Daoy (cell line): ENCODE results near the gene ATP6AP2. TPM values are rescaled to one million over a fixed set of nuclear protein-coding genes. Genes with fewer than 3 reads are reported as not detected.
"Not testable (repeated sequence)": the region's sequence is repeated elsewhere in the genome, so short reads cannot be mapped to it uniquely, and the experiment has no call there.

Experiments used
- DNase-seq: peaks from one replicate; pipeline ENCODE4 v3.0.0-alpha.2; 2015; ENCODE audit warnings: low read depth
- total RNA-seq: library from RNA; depleted of rRNA; stranded (reverse); fragments of >200 nt; shearing (Covaris generic); gene quantifications from 2 replicates; pipeline ENCODE4 v1.2.3, GENCODE V29; 2014

Gene ATP6AP2
- total RNA-seq, 1 experiment from 2014 or later, result 54.8 TPM

DNA sequence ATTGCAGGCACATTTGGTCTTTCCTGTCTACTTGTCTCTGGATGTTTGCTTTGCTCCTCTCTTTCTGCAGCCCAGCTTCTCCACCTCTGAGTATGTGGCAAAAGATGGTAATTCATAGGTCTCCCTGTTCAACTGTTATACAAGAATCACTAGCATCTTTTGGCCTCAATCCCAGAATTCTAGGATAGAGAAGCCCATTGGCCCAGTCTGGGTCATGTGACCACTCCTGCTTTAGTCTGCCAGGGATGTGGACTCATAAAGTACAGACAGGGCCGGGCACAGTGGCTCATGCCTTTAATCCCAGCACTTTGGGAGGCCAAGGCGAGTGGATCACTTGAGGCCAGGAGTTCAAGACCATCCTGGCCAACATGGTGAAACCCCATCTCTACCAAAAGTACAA is 5.4 kb upstream of the ATP6AP2 start:
- DNase-seq, result peak; percentile 11

DNA sequence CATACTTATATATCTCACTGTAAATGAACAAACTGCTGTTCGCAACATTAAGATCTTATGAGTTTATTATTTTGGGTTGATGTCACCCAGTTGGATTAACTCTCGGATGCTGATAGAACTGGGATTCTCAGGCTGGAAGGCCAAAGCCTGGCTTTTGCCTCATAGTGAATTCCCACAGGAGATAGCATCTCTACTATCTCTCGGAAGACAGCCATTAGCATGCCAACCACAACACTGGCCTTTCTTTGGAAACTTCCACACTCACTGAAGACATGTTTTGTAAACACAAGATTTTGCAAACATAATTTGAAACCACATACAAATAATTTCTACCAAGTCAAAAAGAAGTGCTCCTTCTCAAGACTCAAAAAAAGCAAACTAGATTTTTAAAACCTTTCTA is 4.5 kb upstream of the ATP6AP2 start:
- DNase-seq, result no peak

DNA sequence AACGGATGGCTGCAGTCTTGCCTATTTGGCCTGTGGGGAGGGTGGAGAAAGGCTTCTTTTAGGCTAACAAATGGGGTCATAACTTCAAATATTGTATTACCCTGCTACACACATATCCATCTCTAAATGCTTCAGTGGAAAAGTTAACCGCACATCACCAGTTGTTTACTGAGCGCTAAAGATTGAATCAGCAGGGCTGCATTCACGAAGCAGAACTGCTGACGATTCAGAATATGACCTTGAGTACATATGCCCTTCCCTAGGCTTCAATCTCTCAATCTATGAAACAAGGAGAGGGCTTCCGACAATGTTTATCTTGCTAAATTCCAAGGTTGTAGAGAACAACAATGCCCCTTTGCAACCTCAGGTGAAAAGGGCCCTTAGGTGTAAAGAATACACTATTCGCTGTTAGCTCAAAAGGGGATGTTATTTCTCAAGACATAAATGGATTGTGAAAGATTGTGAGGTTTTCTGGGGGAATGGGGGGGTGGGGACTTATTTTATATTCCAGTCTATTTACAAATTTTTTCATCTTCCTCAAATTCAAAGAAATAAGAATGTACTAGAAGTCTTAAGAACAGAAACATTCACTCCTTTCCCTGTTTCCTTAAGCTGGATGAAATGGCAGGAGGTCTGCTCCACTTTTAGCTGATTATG is 2.6 kb upstream of the ATP6AP2 start:
- DNase-seq, result no peak

DNA sequence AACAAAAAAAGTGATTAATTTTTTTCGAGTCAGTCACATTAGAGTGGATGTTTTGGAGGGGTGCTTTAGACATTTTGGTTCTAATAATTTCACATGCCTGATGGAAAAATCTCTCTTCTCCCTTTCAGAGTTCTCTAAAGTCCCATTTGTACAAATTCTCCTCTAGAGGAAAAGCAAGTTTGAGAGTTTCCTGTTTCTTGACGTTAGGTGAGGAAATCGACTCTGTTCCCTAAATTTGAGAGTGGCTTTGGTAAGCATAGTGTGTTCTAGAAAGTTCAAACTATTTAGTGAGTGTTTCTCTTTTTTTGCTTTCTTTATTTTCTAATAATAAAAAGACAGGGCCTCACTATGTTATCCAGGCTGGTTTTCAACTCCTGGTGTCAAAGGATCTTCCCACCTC is 1.6 kb upstream of the ATP6AP2 start:
- DNase-seq, result no peak

DNA sequence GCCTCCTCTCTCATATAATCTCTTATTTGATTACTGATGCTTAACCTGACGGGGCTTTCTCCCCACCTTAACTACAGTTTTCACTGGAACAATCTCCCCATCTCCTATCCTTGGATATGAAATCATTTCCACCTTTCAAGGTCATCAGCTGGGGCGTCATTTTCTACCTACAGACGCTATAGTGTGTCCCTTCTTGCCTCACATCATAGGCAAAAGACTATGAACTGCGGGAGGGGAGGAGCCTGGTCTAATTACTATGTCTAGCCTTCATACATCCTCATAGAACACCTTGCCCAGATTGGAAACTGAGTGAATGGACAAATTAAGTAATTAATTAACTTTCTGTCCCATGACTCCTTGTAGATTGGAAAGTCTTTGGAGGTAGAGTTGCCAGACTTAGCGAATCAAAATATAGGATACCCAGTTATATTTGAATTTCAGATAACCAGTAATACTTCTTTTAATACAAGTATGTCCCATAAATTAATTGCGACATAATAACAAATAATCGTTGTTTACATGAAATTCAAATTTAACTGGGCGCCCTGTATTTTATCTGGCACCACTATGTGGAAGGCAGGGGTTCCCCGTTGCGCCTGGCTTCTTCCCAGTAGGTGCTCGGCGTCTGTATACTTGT is 752 bp upstream of the ATP6AP2 start:
- no peak for DNase-seq

DNA sequence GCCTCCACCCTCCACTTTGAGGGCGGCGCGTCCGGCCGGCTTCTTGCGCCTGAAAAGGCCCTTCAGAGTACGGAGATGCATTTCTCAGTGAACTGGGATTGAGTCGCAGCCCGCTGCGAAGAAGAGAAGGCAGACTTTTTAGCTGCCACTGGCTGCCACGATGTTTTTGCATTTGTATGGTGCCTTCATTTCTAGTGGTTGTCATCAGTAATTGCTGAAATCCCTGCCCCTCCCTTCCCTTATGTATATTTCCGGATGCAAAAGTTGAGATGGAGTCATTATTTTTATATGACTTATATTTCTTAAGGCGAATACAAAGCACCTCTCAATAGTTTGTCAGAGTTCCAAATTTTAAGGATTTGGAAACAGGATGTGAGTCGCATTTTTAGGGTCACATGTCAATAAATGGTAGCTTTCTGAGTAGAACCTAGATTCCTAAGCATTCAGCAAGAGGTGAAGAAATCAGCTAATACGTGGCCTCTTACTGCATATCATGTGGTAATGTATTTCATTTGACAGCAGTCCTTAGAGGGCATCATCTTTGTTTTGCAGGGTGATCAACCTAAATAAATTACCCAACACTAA is 658 bp downstream of the ATP6AP2 start:
- DNase-seq, result peak; percentile 4

DNA sequence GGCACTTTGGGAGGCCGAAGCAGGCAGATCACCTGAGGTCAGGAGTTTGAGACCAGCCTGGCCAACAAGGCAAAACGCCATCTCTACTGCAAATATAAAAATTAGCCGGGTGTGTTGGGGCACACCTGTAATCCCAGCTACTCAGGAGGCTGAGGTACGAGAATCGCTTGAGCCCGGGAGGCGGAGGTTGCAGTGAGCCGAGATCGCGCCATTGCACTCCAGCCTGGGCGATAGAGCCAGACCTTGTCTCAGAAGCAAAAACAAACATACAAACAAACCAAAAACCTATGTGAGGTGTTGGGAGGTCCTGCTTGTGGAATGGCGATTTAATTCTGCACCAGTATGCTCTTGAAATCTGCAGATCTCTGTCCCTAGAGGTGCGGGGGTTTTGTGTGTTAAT is 1.4 kb downstream of the ATP6AP2 start:
- DNase-seq, result not testable (repeated sequence)

DNA sequence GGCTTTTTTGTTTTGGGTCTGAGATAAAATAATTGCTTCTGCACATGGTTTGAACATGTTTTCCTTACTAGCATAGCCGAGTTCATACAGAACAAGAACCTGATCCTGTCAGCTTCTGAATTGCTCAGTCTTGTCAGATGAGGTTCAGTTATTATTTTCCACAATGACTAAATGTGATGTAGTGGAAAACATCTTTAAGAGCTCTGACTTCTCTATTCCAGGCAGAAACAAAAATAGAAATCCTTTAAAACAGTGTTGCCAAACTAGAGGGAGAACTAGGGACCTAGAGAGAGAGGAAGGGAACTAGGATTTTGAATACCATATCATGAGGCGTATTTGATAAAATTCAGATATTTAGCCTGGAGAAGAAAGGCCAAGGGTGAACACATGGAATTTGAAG is 2.0 kb downstream of the ATP6AP2 start:
- no peak for DNase-seq

DNA sequence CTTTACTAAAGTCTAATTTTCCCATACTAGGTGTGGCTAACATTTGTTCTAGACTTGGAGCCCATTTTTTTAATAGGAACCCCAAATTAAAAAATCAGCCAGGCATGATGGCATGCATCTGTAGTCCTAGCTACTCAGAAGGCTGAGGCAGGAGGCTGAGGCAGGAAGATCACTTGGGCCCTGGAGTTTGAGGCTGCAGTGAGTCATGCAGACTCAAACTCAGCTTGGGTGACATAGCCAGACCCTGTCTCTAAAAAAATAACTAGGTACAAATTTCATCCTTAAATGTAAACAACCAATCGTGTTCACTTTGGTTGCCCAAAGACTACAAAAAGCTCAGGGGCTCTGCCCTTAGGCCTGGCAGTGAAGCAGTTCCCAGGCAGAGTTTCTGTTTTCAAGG is 6.9 kb downstream of the ATP6AP2 start:
- not testable (repeated sequence) for DNase-seq

DNA sequence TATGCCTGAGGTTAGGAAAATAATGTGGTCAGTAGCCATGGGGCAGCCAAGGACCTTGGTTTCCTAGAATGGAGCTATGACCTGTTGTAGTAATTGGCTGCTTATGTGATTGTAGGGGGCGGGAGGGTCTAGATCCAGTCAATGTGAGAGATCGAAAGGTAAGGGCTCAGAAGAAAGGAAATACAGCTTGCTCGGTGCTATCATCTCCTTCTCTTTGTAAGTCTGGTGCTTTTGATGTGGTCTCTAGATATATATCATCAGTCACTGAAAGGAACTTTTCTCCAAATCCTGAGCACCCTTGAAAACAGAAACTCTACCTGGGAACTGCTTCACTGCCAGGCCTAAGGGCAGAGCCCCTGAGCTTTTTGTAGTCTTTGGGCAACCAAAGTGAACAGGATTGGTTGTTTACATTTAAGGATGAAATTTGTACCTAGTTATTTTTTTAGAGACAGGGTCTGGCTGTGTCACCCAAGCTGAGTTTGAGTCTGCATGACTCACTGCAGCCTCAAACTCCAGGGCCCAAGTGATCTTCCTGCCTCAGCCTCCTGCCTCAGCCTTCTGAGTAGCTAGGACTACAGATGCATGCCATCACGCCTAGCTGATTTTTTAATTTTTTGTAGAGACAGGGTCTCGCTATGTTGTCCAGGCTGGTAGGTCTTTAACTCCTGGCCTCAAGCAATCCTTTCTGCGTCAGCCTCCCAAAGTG is 9.0 kb downstream of the ATP6AP2 start:
- not testable (repeated sequence) for DNase-seq

DNA sequence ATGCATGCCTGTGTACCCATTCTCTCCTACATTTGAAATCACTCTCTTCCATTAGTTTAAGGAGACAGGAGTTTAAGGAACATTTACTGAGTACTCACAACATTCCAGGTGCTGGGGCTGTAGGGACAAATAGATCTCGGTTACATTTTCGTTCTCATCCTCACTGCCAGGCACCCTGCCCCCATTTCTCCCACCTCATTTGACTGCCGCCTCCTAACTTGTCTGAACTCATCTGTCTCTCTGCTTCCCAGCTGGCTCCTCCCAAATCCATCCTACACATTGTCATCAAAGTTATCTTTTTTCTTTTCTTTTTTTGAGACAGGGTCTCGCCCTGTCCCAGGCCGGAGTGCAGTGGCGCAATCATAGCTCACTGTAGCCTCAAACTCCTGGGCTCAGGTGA is 22.7 kb downstream of the ATP6AP2 start:
- no peak for DNase-seq

DNA sequence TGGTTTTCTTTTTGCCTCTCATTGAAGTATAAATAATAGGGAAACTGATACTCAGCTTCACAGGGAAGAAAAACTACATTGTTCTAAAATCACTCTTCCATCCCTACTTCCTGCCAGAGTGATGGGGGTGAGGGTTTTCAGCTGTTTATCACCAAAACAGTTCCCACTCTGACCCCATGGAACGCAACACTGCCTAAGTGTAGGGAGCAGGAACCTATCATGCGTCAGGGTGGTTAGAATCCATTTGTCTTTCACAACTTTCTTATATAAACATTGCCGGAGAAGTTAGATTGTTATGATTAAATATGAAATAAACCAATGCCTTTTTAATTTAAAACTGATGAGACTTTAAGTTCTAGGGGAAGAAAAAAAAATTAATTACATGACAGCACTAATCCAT is 26.6 kb downstream of the ATP6AP2 start:
- DNase-seq, result no peak

DNA sequence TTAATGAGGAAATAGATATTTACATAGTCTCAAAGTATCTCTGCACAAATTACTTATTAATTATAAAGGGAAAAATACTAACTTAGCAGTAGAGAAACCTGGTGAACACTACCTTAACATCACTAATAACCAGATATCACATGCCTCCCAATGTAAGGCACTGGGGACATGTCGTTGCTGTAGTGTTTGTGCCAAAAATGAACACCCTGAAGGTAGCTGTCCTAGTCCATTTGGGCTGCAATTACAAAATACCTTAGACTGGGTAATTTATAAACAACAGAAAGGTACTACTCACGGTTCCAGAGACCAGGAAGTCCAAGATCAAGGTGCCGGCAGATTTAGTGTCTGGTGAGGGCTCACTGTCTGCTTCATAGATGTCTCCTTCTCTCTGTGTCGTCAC is 31.7 kb downstream of the ATP6AP2 start:
- DNase-seq, result no peak

DNA sequence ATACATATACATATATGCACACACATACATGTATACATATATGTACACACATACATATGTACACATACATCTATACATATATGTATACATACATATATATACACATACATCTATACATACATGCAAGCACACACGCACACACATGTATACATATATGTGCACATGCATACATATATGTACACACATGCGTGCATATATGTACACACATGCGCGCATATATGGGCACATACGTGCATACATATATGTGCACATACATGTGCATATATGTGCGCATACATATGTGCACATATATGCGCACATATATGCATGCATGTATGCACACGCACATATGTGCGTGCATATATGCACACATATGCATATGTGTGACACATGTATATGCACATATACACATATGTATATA is 35.2 kb downstream of the ATP6AP2 start:
- no peak for DNase-seq

DNA sequence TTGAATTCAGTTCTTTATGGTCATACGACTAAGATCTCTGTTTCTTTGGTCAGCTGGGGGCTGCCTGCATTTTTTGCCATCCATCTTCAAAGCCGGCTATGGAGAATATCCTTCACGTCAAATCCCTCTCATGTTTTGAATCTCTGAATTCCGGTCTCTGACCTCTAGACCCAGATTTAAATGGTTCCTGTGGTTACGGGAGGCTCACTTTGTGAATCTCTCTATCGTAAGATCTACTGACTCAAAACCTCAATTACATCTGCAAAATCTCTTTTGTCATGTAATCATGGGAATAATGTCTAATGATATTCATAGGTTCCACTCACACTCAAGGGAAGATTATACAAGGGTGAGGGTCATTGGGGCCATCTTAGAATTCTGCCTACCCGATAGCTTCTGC is 36.8 kb downstream of the ATP6AP2 start:
- no peak for DNase-seq

DNA sequence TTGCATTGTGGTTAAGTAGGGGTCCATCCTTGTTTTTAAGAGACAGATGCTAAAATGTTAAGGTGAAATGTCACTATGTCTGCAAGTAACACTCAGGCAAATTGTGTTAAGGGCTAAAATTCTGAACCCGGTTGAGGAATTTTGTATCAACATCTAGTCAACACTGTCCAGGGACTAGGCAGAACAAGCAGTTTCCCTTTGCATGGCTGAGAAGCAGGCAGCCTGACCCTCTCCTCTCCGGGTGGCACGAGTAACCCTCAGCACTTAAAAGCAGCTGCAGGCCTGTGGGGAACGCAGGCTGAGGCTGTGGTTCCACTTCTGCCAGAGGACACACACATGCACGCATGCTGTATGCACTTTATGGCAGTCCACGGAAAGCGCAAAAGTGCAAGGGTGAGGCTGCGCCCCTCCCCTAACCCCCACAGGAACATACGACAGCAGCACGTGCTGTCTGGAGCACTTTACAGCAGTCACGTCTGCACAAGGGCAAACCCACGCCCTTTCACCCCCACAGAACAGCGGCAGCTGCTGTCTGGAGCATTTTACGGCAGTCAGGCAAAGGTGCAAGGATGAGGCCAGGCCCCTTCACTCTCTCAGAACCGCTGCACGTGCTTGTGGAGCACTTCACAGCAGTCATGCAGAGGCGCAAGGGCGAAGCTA is 41.8 kb downstream of the ATP6AP2 start:
- DNase-seq, result no peak

DNA sequence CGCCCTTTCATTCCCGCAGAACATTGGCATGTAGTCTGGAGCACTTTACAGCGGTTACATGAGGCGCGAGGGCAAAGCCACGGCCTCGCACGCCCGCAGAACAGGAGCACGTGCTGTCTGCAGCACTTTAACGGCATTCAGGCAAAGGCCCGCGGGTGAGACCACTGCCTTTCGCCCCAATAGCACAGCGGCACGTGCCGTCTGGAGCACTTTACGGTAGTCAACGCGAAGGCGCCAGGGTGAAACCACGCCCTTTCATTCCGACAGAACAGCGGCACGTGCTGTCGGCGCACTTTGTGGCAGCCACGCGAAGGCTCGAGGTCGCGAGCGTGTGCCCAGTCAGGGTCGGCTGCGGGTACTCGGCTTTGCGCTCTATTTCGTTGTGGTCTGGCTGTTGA is 42.4 kb downstream of the ATP6AP2 start, which contains the start of gene MPC1L:
Gene MPC1L, plus strand, starts transcription at position 290 of the 398 bp plus-strand sequence. CDS start 138 bp downstream, outside the sequence.
- DNase-seq, result no peak

DNA sequence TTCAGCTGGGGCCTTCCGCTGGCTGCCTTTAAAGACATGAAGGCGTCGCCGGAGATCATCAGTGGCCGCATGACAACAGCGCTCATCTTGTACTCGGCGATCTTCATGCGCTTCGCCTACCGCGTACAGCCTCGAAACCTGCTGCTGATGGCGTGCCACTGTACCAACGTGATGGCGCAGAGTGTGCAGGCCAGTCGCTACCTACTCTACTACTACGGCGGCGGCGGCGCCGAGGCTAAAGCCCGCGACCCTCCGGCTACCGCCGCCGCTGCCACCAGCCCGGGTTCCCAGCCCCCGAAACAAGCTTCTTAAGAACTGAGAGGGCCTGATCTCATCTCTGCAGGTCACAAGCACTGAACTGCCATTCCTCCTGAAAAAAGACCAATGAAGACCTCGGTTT is 42.9 kb downstream of the ATP6AP2 start:
- no peak for DNase-seq

DNA sequence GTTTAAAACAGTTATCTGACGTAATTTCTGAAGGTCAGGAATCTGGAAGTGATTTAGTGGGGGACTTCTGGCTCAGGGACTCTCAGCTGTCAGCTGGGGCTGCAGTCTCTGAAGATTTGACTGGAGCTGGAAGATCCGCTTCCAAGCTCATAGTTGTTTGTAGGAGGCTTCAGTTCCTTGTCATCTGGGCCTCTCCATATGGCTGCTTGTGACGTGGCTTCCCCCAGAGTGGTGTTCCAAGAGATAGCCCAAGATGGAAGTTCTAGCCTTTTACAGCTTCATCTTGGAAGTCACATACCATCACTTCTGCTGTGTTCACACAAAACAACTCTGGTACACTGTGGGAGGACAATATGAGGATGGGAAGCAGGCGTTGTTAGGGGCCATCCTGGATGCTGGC is 44.5 kb downstream of the ATP6AP2 start:
- DNase-seq, result no peak

DNA sequence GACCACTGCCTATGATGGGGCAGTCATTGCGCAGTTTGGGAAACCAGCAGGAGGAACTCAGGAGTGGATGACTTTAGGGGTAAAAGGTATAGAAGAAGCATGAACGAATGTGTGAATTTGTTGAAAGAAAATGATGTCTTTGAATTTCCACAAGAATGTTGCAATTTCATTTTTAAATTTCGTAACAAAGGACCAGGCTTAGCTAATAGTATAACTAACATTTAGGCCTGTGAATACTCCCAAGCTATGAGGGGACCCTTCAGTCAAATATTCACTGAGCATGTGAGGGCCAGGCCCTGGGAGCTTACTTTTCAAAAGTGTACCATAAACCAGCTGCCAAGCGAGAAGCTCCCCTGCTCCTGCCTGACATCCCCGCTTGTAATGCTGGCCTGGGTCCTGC is 47.7 kb downstream of the ATP6AP2 start:
- DNase-seq, result no peak

DNA sequence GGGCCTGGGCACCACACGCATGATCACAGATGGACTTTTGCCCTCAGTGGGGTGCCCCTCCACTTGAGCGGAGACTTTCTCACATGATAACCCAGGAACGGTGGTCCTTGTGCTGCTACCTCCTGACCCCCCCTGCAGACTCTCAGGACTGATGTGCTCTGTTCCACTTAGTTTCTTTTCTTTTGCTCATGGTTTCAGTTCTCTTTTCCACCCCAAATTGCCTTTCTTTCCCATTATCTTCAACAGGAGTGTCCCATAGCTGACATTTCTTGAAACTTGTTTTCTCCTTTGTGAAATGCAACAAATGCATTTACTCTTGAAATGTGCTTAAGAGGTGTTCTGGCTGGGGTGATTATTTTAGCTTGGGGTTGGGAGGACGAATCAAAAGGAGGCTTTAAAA is 51.4 kb downstream of the ATP6AP2 start:
- DNase-seq, result no peak

DNA sequence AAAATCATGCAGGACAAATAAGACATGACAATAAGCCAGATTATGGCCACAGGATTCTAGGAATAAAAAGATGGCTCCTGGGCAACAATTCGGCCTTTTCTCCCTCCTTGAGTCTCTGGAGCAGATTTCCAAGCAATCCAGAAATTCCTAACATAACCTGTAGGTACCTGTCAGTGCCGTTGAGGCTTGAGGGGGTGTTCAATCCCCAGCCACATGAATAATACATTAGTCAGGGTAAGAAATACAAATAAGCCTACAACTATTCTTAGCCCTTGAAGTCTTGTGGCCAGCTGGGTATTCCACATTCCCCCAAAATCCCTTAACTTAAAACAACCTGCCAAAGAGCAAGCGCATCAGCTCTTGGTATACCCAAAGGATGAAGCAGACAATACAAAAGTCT is 56.9 kb downstream of the ATP6AP2 start:
- no peak for DNase-seq
